ENCODE results near the gene CELA3A.

DNA sequence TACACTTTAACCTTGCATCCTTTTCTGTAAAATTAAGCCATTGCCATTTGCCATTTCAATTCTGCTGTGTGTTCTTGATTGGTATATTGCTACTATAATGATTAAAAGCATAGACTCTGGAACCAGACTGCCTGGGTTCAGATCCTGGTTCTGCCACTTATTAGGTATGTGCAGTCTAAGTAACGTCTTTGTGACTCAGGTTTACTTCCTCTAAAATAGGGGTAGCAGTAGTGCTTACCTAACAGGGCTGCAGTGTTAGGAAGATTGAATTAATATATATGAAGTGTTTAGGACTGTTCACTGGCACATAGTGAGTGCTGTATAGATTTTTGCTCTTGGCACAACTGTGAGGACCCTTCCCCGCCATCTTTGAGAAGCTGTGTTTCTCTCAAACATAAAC is 55.5 kb downstream of the CELA3A start:
- TF ChIP-seq SP1 (IDR thresholded peaks at IDR 0.05) = no peak
- no peak for TF ChIP-seq LEF1 (IDR thresholded peaks at IDR 0.05; ENCODE audit: borderline replicate concordance)
- no peak for TF ChIP-seq NFRKB (IDR thresholded peaks at IDR 0.05)
- TF ChIP-seq FOXA1 (IDR thresholded peaks at IDR 0.05) = no peak
- no peak for TF ChIP-seq BHLHE40 (IDR thresholded peaks at IDR 0.05; ENCODE audit: borderline replicate concordance)
- no peak for TF ChIP-seq SUZ12 (IDR thresholded peaks at IDR 0.05)
- TF ChIP-seq, protein P1, sequence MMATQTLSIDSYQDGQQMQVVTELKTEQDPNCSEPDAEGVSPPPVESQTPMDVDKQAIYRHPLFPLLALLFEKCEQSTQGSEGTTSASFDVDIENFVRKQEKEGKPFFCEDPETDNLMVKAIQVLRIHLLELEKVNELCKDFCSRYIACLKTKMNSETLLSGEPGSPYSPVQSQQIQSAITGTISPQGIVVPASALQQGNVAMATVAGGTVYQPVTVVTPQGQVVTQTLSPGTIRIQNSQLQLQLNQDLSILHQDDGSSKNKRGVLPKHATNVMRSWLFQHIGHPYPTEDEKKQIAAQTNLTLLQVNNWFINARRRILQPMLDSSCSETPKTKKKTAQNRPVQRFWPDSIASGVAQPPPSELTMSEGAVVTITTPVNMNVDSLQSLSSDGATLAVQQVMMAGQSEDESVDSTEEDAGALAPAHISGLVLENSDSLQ (IDR thresholded peaks at IDR 0.05) = no peak
